ENCODE results near the gene E4F1.

The E4F1 gene

DNA sequence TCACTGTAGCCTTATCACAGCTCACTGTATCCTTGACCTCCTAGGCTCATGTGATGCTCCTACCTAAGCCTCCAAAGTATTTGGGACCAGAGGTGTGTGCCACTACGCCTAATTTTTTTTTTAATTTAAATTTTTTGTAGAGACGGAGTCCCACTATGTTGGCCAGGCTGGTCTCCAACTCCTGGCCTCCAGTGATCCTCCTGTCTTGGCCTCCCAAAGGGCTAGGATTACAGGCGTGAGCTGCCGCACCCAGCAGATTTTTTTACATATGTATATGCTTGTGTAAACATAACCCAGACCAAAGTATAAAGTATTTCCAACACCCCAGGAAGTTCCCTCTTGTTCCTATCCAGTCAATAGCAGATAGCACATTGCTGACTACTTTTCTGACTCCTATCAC lies 7.1 kb upstream of the E4F1 start:
- Histone ChIP-seq H3K9me3 (ENCODE audit: insufficient read depth, low read length, severe bottlenecking) (no peaks in the 10 kb centered on the region), H2AFZ (ENCODE audit: low read depth, low read length) (no peak overlapping the region), H3K79me2 (ENCODE audit: insufficient read depth, low read length) (peaks cover 41% of the 10 kb centered on the region), H3K4me1 (ENCODE audit: insufficient read depth, low read length) (peaks cover 36% of the 10 kb centered on the region), H3K9ac (ENCODE audit: low read depth, low read length) (no peak overlapping the region), H3K27me3 (ENCODE audit: insufficient read depth, low read length, poor library complexity) (no peaks in the 10 kb centered on the region), H3K27ac (ENCODE audit: low read length) (no peak overlapping the region), H3K4me2 (ENCODE audit: insufficient read depth, low read length) (peak overlapping the region; percentile 94), H4K20me1 (ENCODE audit: insufficient read depth, low read length) (peaks cover 22% of the 10 kb centered on the region), H3K36me3 (ENCODE audit: insufficient read depth, low read length) (peaks cover 25% of the 10 kb centered on the region), H3K4me3 (ENCODE audit: low read depth in 1 of 2, low read length in 2 of 2) (peak overlapping the region in 1 of 2 experiments; percentile 32; a peak in 1 of 4 replicates)
- no peak for DNase-seq
- no peak for TF ChIP-seq EZH2 (IDR thresholded peaks at IDR 0.05; ENCODE audit: borderline replicate concordance, low read depth, low read length, severe bottlenecking)
- no peak for ATAC-seq (ENCODE audit: insufficient read depth, low read depth)

DNA sequence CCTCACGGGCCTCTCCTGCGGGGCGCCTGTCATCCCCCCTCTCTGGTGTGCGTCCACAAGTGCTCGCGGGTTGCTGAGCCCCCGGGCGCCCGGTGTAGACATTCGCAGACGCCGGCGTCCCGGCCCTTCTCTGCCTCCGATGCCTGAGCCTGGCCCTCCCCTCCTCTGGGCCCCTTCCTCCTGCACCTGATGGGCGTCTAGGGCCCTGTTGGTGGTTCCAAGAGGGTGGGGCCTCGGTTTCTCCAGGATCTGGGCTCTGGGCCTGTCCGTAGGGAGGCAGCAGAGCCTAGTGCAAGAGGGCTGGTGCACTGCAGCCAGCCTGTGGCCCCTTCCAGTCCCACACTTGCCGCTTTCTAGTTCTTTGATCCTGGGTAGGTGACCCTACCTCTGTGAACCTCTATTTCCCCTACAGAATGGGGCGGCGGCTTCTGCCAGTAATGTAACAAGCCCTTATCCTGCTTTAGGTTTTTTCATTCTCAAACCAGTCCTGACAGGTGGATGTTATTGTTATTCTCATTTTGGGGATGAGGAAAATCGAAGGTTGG lies 623 bp downstream of the E4F1 start:
- peak overlapping the region; percentile 58 to 75; a peak in 3 of 4 replicates for H3K4me3 ChIP-seq (ENCODE audit: low read depth in 1 of 2, low read length in 2 of 2)
- peak overlapping the region; percentile 78 for H3K4me2 ChIP-seq (ENCODE audit: insufficient read depth, low read length)
- ATAC-seq (ENCODE audit: insufficient read depth, low read depth), result peak; percentile 29
- H4K20me1 ChIP-seq (ENCODE audit: insufficient read depth, low read length), result peaks cover 30% of the 10 kb centered on the region
- H3K9me3 ChIP-seq (ENCODE audit: insufficient read depth, low read length, severe bottlenecking), result no peaks in the 10 kb centered on the region
- H3K9ac ChIP-seq (ENCODE audit: low read depth, low read length), result peak overlapping the region; percentile 88
- peak overlapping the region; percentile 70 for H2AFZ ChIP-seq (ENCODE audit: low read depth, low read length)
- H3K27ac ChIP-seq (ENCODE audit: low read length), result peak overlapping the region; percentile 58
- H3K4me1 ChIP-seq (ENCODE audit: insufficient read depth, low read length), result peaks cover 24% of the 10 kb centered on the region
- TF ChIP-seq EZH2 (IDR thresholded peaks at IDR 0.05; ENCODE audit: borderline replicate concordance, low read depth, low read length, severe bottlenecking), result no peak
- peak; percentile 42 for TF ChIP-seq CTCF (IDR thresholded peaks at IDR 0.05; ENCODE audit: borderline replicate concordance, extremely low read depth, low read length, poor library complexity, severe bottlenecking)
- H3K27me3 ChIP-seq (ENCODE audit: insufficient read depth, low read length, poor library complexity), result no peaks in the 10 kb centered on the region
- peaks cover 24% of the 10 kb centered on the region for H3K36me3 ChIP-seq (ENCODE audit: insufficient read depth, low read length)
- H3K79me2 ChIP-seq (ENCODE audit: insufficient read depth, low read length), result peaks cover 54% of the 10 kb centered on the region
- peak; percentile 52 for DNase-seq

DNA sequence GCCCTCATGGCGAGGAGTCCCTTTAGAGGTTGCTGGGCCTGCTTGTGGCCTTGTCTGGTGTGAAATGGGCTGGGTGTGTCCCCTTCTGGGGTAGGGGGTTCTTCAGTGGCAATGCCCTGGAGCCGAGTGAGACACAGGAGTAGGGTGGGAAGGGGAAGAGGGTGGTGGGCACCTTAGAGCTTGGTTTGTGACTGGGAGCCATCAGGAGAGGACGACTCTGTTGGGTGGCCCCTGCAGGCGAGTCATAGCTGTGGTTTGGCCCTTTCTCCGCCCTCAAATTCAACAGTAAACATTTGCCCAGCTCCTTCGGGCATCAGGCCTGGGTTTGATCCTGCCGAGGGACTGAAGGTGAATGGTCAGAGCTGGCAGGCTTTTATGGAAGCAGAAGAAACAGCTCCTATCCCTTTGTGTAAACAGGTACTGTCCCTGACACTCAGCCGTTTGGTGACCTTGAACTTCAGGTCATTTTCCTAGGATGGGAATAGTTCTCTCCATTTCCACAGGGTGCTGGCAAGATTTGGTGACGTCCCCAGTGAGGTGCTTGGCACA lies 2.9 kb downstream of the E4F1 start:
- no peak overlapping the region for H3K9ac ChIP-seq (ENCODE audit: low read depth, low read length)
- ATAC-seq (ENCODE audit: insufficient read depth, low read depth) (no peak), DNase-seq (no peak)
- H2AFZ ChIP-seq (ENCODE audit: low read depth, low read length), result no peak overlapping the region
- H3K4me3 ChIP-seq (ENCODE audit: low read depth in 1 of 2, low read length in 2 of 2), result no peak overlapping the region
- H3K79me2 ChIP-seq (ENCODE audit: insufficient read depth, low read length), result peaks cover 62% of the 10 kb centered on the region
- TF ChIP-seq CTCF (IDR thresholded peaks at IDR 0.05; ENCODE audit: borderline replicate concordance, extremely low read depth, low read length, poor library complexity, severe bottlenecking) (no peak), EZH2 (IDR thresholded peaks at IDR 0.05; ENCODE audit: borderline replicate concordance, low read depth, low read length, severe bottlenecking) (no peak)
- H3K27me3 ChIP-seq (ENCODE audit: insufficient read depth, low read length, poor library complexity), result no peaks in the 10 kb centered on the region
- peaks cover 24% of the 10 kb centered on the region for H3K4me1 ChIP-seq (ENCODE audit: insufficient read depth, low read length)
- peaks cover 47% of the 10 kb centered on the region for H3K36me3 ChIP-seq (ENCODE audit: insufficient read depth, low read length)
- no peak overlapping the region for H3K4me2 ChIP-seq (ENCODE audit: insufficient read depth, low read length)
- H3K9me3 ChIP-seq (ENCODE audit: insufficient read depth, low read length, severe bottlenecking), result no peaks in the 10 kb centered on the region
- no peak overlapping the region for H3K27ac ChIP-seq (ENCODE audit: low read length)
- peaks cover 50% of the 10 kb centered on the region for H4K20me1 ChIP-seq (ENCODE audit: insufficient read depth, low read length)

GRCh38 chr16:2226918-2227317 lies 3.5 kb downstream of the E4F1 start:
- DNase-seq (no peak), ATAC-seq (ENCODE audit: insufficient read depth, low read depth) (no peak)
- no peak for TF ChIP-seq EZH2 (IDR thresholded peaks at IDR 0.05; ENCODE audit: borderline replicate concordance, low read depth, low read length, severe bottlenecking)
- TF ChIP-seq CTCF (IDR thresholded peaks at IDR 0.05; ENCODE audit: borderline replicate concordance, extremely low read depth, low read length, poor library complexity, severe bottlenecking), result no peak
- H3K4me3 ChIP-seq (ENCODE audit: low read depth in 1 of 2, low read length in 2 of 2), result no peak overlapping the region
- no peaks in the 10 kb centered on the region for H3K9me3 ChIP-seq (ENCODE audit: insufficient read depth, low read length, severe bottlenecking)
- no peak overlapping the region for H3K9ac ChIP-seq (ENCODE audit: low read depth, low read length)
- peaks cover 62% of the 10 kb centered on the region for H3K79me2 ChIP-seq (ENCODE audit: insufficient read depth, low read length)
- peaks cover 24% of the 10 kb centered on the region for H3K4me1 ChIP-seq (ENCODE audit: insufficient read depth, low read length)
- H2AFZ ChIP-seq (ENCODE audit: low read depth, low read length), result no peak overlapping the region
- no peak overlapping the region for H3K27ac ChIP-seq (ENCODE audit: low read length)
- H4K20me1 ChIP-seq (ENCODE audit: insufficient read depth, low read length), result peaks cover 52% of the 10 kb centered on the region
- no peak overlapping the region for H3K4me2 ChIP-seq (ENCODE audit: insufficient read depth, low read length)
- H3K27me3 ChIP-seq (ENCODE audit: insufficient read depth, low read length, poor library complexity), result no peaks in the 10 kb centered on the region
- H3K36me3 ChIP-seq (ENCODE audit: insufficient read depth, low read length), result peaks cover 53% of the 10 kb centered on the region
